Neural progenitor cell (in vitro differentiated cells): ENCODE data around the gene RPL14.

Experiments
- CTCF ChIP-seq: fragments of 200-600 bp; sonication (generic); IDR thresholded peaks from 2 replicates; pipeline ENCODE4 v1.5.1; 2017; ENCODE audit warnings: antibody characterized with exemption, mild to moderate bottlenecking
- EZH2 ChIP-seq: fragments of 200-600 bp; sonication (generic); IDR thresholded peaks from 2 replicates; pipeline ENCODE4 v1.6.1; 2017; ENCODE audit warnings: antibody characterized with exemption, mild to moderate bottlenecking, moderate library complexity

GRCh38 chr3:40518067-40518466 lies 60.9 kb downstream of the RPL14 start:
- TF ChIP-seq CTCF (no peak), EZH2 (no peak)
